ENCODE results near the gene AARS2.
"Not testable (repeated sequence)": the region's sequence is repeated elsewhere in the genome, so short reads cannot be mapped to it uniquely, and the experiment has no call there.

AARS2 gene

DNA sequence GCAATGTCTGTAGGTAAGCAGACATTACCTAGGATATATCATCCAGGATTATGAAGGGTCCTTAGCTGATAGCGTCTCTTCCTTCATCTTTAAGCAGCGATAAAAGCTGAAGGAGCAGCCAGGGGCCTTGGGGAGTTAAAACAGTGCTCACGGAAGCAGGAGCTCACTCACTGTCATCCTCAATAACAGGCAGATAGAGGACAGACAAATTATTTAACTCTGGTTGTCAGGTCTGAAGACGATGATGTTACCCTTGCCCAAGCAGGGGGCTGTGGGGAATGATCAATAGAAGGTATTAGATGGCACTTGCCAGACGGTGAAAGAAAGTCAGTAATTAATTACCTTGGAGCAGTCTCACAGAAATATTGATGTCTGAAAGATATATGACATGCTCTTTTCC, 16.7 kb upstream of the AARS2 start:
- DNase-seq, result no peak

DNA sequence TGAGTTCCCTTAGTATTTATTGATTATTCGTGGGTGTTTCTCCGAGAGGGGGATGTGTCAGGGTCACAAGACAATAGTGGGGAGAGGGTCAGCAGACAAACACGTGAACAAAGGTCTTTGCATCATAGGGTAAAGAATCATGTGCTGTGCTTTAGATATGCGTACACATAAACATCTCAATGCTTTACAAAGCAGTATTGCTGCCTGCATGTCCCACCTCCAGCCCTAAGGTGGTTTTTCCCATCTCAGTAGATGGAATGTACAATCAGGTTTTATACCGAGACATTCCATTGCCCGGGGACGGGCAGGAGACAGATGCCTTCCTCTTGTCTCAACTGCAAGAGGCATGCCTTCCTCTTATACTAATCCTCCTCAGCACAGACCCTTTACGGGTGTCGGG, 15.1 kb upstream of the AARS2 start:
- not testable (repeated sequence) for DNase-seq

DNA sequence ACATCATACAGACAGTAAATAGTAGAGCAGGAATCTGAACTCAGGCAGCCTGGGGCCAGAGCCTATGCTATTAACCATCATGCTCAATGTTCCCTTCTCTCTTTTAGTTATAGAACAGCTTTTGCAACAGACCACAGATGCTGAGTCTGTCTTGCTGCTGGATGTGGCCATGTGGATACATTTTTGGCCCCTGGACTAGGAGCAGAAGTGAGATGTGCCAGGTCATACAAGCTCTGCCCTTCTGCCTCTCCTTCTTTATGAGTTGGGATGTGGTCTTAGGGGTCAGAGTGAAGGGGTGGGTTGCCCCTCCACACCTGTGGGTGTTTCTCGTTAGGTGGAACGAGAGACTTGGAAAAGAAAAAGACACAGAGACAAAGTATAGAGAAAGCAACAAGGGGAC, 14.6 kb upstream of the AARS2 start:
- no peak for DNase-seq

DNA sequence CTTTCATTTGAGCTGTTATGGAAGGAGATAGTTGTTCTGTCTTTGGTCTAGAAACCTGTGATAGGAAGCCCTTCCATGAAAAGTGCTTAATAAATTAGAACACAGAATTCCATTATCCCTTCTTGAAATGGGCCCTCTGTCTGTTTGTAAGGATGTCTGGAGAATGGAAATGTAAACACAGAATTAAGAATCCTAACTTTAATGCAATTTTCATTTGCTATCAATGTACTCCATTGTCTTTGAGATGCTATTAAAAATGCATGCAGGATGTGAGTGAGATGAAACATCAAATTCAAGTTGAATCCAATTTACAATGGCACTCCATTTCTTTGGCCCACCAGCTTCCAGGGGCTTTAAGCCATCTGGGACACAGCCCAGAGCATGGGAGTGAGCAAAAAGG, 13.9 kb upstream of the AARS2 start:
- DNase-seq, result no peak

DNA sequence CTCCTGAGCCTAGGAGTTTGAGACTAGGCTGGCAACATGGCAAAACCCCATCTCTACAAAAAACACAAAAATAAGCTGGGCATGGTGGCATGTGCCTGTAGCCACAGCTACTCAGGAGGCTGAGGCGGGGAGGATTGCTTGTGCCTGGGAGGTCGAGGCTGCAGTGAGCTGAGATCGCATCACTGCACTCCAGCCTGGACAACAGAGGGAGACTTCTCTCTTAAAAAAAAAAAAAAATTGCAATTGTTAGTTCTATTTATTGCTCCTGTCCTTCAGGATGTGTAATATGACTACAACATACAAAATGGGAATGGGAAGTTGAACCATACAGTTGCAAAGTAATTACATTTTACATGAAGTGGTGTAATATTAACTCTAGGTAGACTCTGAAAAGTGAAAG, 8.1 kb upstream of the AARS2 start:
- no peak for DNase-seq

DNA sequence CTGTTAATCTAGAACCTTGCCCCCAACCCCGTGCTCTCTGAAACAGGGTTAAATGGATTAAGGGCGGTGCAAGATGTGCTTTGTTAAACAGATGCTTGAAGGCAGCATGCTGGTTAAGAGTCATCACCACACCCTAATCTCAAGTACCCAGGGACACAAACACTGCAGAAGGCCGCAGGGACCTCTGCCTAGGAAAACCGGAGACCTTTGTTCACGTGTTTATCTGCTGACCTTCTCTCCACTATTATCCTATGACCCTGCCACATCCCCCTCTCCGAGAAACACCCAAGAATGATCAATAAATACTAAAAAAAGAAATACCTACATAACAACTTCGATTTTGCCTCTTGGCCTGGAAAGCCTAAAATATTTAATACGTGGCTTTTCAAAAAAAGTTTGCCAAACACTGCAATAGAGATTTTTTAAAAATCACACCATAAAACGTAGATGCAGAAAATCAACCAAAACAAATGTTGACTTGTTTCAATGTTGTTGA, 4.0 kb upstream of the AARS2 start:
- peak in 1 of 3 experiments; percentile 31 for DNase-seq

DNA sequence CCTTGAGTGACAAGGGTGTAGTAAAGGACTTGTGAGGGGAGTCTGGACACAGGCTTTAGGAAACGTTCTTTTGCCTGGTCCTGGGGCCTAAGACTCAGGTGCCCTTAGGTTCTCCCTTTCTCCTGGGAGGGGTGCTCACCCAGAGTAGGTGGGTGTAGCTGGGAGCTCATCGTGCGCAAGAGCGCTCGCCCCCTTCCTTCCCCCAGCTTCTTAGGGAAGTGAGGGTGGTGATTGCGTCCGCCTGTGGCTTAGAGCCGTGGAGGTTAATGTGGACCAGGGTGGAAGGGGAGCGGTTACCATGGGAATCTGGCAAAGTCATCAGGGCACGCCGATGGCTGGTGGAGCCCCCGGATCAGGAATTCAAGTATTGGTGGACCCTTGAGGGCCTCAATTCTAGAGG, 3.3 kb upstream of the AARS2 start:
- no peak for DNase-seq

DNA sequence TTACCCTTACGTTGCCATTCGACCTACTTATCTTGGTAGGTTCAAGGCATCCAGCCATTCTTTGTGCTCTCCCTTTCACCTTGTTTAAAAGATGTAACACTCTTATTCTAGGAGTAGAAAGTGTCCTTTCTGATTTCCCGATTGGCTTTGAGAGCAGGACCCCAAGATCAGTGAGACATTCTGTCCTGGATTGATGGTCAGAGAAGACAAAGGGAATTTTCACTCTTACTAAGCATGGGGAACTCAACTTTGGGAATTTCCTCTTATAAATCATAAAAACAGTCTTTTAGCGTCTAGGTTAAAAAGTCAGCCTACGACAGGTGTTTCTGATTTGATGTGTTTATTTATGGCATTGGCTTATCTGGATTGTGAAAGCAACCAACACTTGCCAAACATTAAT, 2.8 kb upstream of the AARS2 start:
- DNase-seq, result no peak

DNA sequence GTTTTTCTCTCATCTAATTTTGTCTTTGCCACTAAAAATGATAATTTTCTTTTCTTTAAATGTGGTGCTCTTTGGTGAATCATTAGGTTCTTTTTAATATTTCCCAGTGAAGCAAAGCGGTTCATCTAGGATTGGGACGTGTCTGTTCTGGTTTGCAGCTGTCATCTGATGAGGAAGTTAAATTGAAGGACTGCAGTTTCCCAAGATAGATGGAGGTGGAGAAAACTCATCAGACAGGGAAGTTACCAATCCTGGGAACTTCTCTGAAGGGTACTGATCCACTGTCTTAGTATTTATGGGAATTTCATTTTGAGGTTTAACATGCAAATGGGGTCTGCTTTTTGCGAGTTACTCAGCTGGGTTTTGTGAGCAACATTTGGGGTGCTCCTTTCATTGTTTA, 2.4 kb upstream of the AARS2 start:
- DNase-seq, result no peak

DNA sequence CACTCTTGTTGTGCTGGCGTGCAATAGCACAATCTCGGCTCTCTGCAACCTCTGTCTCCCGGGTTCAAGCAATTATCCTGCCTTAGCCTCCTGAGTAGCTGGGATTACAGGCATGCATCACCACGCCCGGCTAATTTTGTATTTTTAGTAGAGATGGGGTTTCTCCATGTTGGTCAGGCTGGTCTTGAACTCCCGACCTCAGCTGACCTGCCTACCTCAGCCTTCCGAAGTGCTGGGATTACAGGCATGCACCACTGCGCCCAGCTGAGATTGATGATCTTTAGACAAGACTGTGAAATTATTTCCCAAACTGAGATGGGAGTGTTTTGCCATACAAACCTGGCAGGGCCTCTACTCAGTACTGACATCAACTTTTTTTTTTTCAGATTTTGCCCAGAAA, 1.5 kb upstream of the AARS2 start:
- DNase-seq, result not testable (repeated sequence)

DNA sequence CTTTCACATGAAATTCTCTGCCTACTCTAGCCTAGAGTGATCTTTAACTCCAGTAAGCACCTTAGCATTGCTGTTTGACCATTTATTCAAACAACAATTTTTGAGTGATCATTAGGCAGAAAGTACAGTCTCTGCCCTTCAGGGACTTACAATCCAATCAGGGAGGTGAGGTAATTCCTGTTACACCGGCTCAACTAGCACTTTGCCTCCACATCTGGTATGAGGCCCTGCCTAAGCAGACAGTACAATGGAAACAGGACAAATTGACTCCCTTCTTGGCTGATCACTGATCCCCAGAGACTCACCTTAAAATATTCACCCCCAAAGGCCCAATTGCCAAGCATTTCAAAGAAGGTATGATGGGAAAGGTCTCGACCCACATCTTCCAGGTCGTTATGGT, 1.4 kb downstream of the AARS2 start:
- no peak for DNase-seq

DNA sequence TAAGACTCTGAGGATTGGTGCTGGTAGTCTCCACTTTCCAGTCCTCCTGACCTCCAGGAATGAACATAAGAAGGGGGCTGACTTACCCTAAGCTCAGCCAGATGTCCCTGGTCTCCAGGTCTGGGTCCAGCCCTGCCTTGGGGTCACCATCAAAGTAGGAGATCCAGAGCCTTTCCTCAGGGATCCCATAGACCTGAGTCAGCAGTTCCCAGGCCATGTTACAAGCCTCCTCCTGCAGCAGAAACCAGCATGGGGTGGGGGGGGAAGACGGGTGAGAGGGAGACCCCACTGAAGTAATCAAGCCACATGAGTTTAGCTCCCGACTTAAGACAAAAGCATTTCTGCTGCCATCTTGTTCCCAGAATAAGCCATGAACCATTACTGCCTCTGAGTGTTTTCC, 1.8 kb downstream of the AARS2 start:
- DNase-seq, result no peak

DNA sequence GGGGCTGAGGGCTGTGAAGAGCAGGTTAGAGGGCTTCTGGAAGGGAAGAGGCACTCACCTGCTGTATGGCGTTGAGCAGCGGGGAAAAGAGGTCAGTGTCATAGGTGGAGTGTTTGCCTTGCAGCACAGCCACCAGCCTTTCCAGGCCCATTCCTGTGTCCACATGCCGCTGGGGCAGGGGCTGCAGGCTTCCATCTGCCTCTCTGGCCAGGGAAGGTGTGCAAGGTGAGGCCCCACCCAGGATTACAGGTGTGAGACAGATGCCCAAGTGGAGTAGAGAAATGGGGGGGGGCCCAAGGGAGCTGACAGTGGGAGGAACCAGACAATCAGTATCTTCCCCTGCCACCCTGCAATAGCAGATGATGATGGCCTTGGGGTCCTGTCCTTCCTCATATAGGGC, 2.9 kb downstream of the AARS2 start:
- no peak for DNase-seq

DNA sequence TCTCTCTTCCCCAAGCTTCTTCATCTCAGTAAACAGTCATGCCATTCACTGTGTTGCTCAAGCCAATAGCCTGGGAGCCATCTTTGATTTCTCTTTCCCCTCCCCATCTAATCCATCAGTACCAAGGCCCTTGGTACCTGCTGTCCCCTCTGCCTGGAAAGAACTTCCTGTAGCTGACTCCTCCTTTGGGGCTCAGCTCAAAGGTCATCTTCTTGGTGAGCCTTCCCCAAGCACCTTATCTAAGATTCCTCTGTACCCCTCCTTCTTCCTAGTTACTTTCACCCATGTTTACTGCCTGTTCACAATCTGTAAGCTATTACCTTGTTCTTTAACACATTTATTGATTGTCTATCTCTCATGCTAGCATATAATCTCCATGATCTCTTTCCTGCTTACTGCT, 3.5 kb downstream of the AARS2 start:
- no peak for DNase-seq

DNA sequence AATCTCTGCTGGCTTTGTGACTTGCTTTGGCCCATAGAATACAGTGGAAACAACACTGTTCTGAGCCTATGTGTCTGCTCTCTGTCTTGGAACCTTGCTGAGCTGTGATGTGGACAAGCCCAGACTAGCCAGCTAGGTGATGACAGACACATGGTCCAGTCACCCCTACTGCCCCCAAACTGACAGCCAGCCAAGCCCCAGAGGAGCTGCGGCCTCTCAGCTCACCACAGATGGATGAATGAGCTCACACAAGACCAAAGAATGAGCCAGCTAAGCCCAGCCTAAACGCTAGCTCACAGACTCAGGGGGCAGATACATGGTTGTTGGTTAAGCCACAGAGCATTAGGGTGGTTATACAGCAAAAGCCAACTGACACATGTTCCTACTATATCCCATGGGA, 4.1 kb downstream of the AARS2 start:
- no peak for DNase-seq

DNA sequence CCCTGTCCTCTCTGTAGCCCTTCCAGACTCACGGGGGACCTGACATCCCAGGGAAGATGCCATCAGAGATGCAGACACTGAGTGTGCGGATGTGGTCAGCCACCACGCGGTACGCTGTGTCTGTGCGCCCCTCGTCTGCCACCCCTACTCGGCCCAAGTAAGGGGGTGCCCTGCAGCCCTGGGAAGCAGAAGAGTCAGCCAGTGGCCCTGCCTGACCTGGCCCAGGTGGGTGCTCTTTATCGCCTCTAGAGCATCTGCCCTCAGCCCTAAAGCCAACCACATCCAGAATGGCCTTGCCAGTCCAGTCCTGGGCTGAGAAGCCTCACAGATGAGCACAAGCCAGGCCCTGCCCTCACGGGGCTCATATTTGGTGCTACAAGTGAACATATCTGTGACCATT, 5.9 kb downstream of the AARS2 start:
- DNase-seq, result no peak

DNA sequence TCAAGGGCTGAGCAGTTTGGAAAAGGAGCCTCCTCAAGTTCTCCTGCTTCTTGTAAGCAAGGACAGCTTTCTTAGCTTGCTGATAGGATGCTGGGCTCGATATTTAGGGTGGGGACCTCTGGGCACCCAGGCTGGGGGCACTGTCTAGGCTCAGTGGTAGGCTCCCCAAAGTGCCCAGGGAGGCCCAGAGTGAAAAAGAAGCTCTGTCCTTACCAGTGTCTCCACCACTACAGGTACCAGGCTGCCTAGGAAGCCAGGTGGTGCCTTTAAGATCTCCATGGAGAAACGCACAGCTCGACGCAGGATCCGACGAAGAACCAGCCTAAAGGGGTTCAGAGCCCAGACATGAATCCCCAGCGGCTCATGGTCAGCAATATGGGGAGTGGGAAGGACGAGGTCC, 6.4 kb downstream of the AARS2 start:
- no peak for DNase-seq

DNA sequence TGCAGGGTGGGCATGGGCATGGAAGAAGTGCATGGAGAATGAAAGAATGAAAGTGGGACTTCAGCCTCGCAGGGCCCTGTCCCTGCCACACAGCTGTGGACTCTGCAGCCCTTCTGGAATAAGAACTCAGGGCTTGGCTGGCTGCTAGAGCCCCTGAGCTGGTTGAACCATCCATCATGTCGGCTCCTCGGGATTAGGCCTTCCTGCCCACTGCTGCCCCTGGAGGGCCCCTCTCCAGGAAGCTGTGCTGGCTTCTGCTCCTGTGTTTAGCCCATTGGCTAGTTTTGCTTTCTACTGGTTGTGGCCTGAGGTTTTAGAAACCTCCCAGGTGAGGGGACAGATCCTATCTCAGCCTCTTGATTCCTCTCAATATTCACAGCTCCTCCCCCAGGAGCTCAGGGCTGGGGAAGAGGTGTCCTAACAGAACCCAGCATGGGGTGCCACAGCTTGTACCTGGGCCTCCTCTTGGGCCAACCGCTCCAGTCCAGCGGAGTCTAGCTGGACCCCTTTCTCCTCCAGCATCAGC, 7.9 kb downstream of the AARS2 start:
- no peak for DNase-seq

DNA sequence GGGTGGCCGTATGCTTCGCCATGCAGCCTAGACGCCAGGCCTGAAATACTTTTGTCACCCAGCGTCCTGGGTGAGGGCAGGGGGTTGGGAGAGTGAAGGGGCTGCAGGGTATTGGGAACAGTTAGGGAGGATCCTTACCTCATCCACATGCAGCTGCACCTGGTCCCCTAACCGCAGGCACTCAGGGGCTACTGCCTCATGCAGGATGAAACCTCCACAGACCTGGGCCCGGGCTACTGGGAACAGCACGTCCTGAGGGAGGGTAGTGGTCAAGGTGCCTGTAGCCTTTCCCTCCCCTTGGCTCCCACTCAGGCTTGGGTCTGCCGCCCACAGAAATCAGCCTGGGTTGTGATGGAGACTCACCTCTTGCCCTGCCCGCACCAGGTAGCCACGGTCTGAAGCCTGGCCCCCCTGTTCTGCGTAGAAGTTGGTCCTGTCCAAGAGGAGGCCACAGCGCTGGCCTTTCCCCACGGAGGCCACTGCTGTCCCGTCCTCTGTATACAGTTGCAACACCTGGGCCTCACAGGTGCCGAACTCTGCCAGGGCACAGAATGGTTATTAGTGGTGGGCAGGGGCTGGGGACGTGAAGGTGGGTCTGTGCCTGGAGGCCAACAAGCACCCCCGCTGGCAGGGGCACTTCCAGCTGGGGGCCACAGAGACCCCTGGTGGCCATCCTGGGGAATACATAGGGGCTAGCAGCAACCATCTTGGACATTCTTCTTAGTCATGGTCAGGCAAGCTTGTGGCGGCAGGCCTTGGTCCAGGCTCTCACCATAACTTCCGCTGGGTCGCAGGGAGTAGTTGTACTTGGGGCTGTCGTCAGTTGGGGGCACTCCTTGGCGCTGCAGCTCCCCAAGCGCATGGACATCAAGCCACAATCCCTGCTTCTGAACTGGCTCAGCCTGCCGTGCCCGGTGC, 8.6 kb downstream of the AARS2 start:
- DNase-seq, result peak in 2 of 3 experiments; percentile 15 to 31

DNA sequence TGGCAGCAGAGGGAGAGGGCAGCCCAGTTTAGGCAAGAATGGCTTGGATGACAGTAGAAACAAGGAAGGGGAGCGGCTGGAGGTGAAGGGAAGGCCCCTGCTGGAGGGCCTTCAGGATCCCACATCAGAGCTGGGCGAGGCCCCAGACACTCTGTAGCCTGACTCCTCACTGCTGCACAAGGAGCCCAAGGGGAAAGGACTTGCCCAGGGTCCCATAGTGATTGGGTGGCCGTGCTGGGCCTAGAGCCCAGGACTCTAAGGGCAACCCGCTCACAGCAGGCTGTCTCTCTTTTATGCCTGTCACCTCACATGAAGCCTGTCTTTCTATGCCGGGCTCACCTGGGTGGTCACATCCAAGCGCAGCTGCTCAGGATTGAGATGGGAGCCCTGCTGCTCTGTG, 9.3 kb downstream of the AARS2 start:
- no peak for DNase-seq

DNA sequence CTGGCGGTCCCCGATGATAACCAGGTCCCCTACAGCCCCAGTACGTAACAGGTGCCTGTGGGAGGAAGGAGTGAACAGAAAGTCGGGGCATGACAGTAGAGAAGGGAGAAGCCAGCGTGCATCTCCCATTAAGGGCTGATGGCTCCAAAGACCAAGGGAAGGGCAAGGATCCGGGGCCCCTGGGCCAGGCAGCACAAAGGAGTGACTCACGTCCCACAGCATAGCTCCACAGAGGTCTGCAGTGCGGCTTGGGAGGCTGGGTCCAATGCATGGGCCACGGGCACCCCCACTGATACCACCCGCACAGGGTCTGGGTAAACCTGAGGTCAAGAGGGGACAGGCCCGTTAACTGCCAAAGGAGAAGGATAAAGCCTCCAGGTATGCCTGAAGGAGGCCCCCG, 10.3 kb downstream of the AARS2 start:
- DNase-seq, result no peak

DNA sequence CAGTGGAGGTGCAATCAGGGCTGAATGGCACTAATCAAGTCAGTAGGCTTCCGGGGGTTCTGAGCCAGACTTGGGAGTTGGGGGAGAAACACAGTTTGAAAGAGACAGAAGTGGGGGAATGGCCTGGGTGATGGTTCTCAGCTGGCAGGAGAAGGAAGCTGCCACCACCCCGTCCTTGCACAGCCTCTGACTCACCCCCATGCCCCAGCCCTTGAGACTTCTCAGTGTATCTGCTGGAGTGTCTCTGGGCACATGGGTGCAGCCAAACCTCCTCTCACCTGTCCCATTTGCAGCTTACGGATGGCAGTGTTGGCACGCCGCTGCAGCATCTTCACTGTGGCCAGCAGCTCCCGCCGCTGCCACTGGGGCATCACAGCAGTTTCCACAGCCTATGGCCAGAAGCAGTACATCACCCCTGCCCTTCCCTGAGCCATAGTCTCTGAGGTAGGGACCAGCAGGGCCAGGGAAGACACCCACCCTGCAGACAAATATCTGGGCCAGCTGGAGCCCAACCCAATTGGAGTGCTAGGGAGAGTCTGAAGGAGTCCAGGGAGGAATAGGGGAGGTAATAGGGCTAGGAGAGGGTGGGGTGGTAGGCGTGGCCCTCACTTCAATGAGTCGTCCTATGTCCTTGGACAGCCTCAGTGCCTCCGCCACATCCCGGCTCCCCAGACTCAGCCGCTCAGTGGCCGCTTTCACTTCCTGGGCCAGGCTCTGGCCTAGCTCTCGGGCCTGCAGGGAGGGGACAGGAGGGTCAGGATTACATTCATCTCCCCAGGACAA, 11.2 kb downstream of the AARS2 start:
- no peak for DNase-seq

DNA sequence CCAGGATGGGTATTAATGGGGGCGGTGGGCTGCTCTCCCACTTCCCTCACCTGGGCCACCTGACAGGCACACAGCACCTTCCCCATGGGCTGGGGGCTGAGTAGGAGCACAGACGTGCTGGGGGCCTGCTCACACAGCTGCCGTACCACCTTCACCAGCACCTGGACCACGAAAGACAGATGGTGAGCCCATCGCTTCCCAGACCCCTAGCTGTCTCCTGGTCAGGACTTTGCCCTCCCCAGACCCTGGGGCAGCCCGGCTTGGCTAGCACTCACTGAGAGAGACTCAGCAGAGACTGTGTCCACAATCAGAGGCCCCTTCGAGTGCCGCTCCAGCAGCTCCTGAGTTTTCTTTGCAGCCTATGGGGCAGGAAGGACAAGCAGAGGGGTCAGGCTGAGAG, 12.0 kb downstream of the AARS2 start:
- DNase-seq, result no peak

DNA sequence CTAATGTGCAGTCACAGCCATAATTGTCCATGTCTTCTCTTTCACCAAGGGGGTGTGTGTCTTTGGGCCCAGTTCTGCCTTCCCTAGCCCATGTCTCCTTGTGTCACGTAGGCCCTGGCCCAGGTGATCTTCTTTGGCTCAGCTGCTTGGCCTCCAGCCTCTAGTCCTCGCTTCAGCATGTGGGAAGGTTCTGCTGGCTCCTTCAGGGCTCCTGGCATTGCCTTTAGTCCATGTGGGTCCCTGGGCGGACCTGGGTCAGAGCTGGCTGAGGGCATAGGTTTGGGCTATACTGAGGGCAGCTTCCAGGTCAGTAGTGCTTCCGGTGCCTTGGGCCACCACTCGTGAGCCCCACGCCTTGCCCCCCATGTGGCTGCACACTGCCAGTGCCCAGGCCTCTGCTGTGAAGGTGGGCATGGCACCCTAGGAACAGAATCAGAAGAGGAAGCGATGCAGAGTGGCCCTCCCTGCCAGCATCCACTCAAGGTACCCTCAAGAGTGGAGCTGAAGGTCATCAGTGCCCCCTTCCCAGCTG, 12.8 kb downstream of the AARS2 start:
- no peak for DNase-seq

Data from NCI-H1417 (cell line).